K562 (cell line): ENCODE results near the gene S100A9. TPM values are rescaled to one million over a fixed set of nuclear protein-coding genes. Genes with fewer than 3 reads are reported as not detected.

Experiments used
- ATAC-seq: fragments of 200-7000 bp; cut with Tn5 transposase; 3 replicates; pipeline ENCODE4 v1.9.1; 2020; ENCODE audit warnings: moderate library complexity
- BruUV-seq: library from RNA; stranded (reverse); fragments of 400-500 nt; replicated peaks from 2 replicates; lab custom pipeline; 2021; lab: Mats Ljungman, UMichigan
- CTCF ChIA-PET: fragments of 300-600 bp; formaldehyde crosslinking; extraction: SDS; loops from one replicate; lab custom pipeline; 2021; ENCODE audit warnings: low intra/inter-chr PET ratio; lab: Yijun Ruan, JAX
- POLR2A ChIA-PET: fragments of 300-600, 350-650 bp; sonication (Branson Sonifier 250); formaldehyde crosslinking; extraction: SDS; loops from one replicate; lab custom pipeline; 2021; ENCODE audit warnings: antibody characterized with exemption, inconsistent platforms; lab: Yijun Ruan, JAX
- DNase-seq, 4 experiments: peaks; one replicate each; pipeline versions ENCODE4 v3.0.0 to v3.0.0-alpha.2; 2011 to 2018; ENCODE audit warnings: low spot score in 3 of 4, mixed read lengths in 3 of 4; ENCODE audit errors: extremely low read depth in 1 of 4
- FAIRE-seq: peaks from 2 replicates; lab custom pipeline; 2011; peaks lifted over from hg19 to GRCh38; lab: Jason Lieb, UNC
- H2AFZ ChIP-seq: 2 replicates; pipeline ENCODE4 v1.6.0; 2011; ENCODE audit warnings: low read depth, low read length, control low read depth, inconsistent platforms
- H3K27ac ChIP-seq: fragments of 200-600 bp; 3 replicates; pipeline ENCODE4 v1.8.0; 2011; ENCODE audit warnings: low read depth, mild to moderate bottlenecking, control low read depth, inconsistent platforms, low read length, moderate library complexity, mixed read lengths; ENCODE audit errors: extremely low read depth
- H3K27me3 ChIP-seq, 2 experiments: fragments of 300-600 bp in 1 of 2; 2 replicates in 1 of 2; 3 replicates in 1 of 2; pipeline versions ENCODE4 v1.6.0 to v1.8.0; 2011; ENCODE audit warnings: inconsistent platforms in 2 of 2, low read length in 2 of 2, mild to moderate bottlenecking in 1 of 2, mixed read lengths in 1 of 2, moderate library complexity in 1 of 2; ENCODE audit not compliant: control insufficient read depth in 2 of 2, insufficient read depth in 2 of 2
- H3K36me3 ChIP-seq: fragments of 300-600 bp; 3 replicates; pipeline ENCODE4 v1.8.0; 2011; ENCODE audit warnings: mild to moderate bottlenecking, low read length, inconsistent platforms; ENCODE audit not compliant: control insufficient read depth, insufficient read depth
- H3K4me1 ChIP-seq, 2 experiments: fragments of 200-600 bp in 1 of 2; replicated peaks in 1 of 2; 2 replicates in 1 of 2; 3 replicates in 1 of 2; pipeline versions ENCODE4 v1.5.1 to v1.8.0; 2011; ENCODE audit warnings: inconsistent platforms in 2 of 2, low read length in 2 of 2, mild to moderate bottlenecking in 1 of 2, mixed read lengths in 1 of 2, moderate library complexity in 1 of 2; ENCODE audit not compliant: control insufficient read depth in 2 of 2, insufficient read depth in 2 of 2
- H3K4me2 ChIP-seq: 2 replicates; pipeline ENCODE4 v1.6.1; 2011; ENCODE audit warnings: low read length, control low read depth, inconsistent platforms, mixed read lengths; ENCODE audit not compliant: insufficient read depth
- H3K4me3 ChIP-seq: fragments of 200-600 bp; sonication (generic), shearing (Covaris generic); 2 replicates; pipeline ENCODE4 v1.5.1; 2016; ENCODE audit warnings: control low read depth, inconsistent platforms
- H3K79me2 ChIP-seq: fragments of 200-600 bp; 3 replicates; pipeline ENCODE4 v1.8.0; 2011; ENCODE audit warnings: low read length, inconsistent platforms; ENCODE audit not compliant: control insufficient read depth, insufficient read depth
- H3K9ac ChIP-seq, 2 experiments: 2 replicates each; pipeline versions ENCODE4 v1.6.0 to v1.6.1; 2011; ENCODE audit warnings: low read depth in 2 of 2, low read length in 2 of 2, control low read depth in 1 of 2, inconsistent platforms in 1 of 2, mild to moderate bottlenecking in 1 of 2, mixed read lengths in 1 of 2; ENCODE audit not compliant: insufficient read depth in 1 of 2
- H3K9me1 ChIP-seq: one replicate; pipeline ENCODE4 v1.6.0; 2011; ENCODE audit warnings: inconsistent platforms, mild to moderate bottlenecking, low read length, moderate library complexity; ENCODE audit not compliant: control insufficient read depth, insufficient read depth
- H3K9me3 ChIP-seq: replicated peaks from 2 replicates; pipeline ENCODE4 v1.5.1; 2011; ENCODE audit warnings: low read depth, low read length, inconsistent platforms; ENCODE audit not compliant: control insufficient read depth, insufficient read depth
- H4K20me1 ChIP-seq: replicated peaks from 2 replicates; pipeline ENCODE4 v1.6.1; 2011; ENCODE audit warnings: low read length, inconsistent platforms, mixed read lengths; ENCODE audit not compliant: control insufficient read depth, insufficient read depth
- ARID2 ChIP-seq: fragments of 450-650 bp; IDR thresholded peaks from 2 replicates; pipeline ENCODE4 v1.6.1; 2017; ENCODE audit warnings: antibody characterized with exemption, mild to moderate bottlenecking
- C11orf30 ChIP-seq: fragments of 450-650 bp; IDR thresholded peaks from 2 replicates; pipeline ENCODE4 v1.6.1; 2016; ENCODE audit warnings: low read depth, mild to moderate bottlenecking
- CBX3 ChIP-seq, 2 experiments: IDR thresholded peaks; 1 replicate in 1 of 2; 2 replicates in 1 of 2; pipeline ENCODE4 v1.6.1; 2012; ENCODE audit warnings: inconsistent platforms in 2 of 2, low read length in 2 of 2, borderline replicate concordance in 1 of 2, control low read depth in 1 of 2
- CHD2 ChIP-seq: IDR thresholded peaks from 2 replicates; pipeline ENCODE4 v1.6.1; 2011; ENCODE audit warnings: low read depth, low read length
- FOXK1 ChIP-seq: sonication (generic); formaldehyde crosslinking; IDR thresholded peaks from 2 replicates; pipeline ENCODE4 v1.8.0; 2022; ENCODE audit warnings: missing genetic modification reagents, mild to moderate bottlenecking, borderline replicate concordance
- GMEB1 ChIP-seq: fragments of 250-450 bp; sonication (Bioruptor Pico); IDR thresholded peaks from 2 replicates; pipeline ENCODE4 v1.4.0; 2020; ENCODE audit warnings: mild to moderate bottlenecking
- MBD1 ChIP-seq: fragments of 250-450 bp; sonication (Bioruptor Pico); IDR thresholded peaks from 2 replicates; pipeline ENCODE4 v1.8.0; 2022; ENCODE audit warnings: inconsistent platforms
- MTA2 ChIP-seq: fragments of 450-650 bp; IDR thresholded peaks from 2 replicates; pipeline ENCODE4 v1.6.1; 2016; ENCODE audit warnings: low read depth
- RREB1 ChIP-seq: fragments of 250-450 bp; sonication (Bioruptor Pico); IDR thresholded peaks from 2 replicates; pipeline ENCODE4 v1.4.0; 2020
- SMARCE1 ChIP-seq: fragments of 450-650 bp; IDR thresholded peaks from 2 replicates; pipeline ENCODE4 v1.7.1; 2016; ENCODE audit warnings: mild to moderate bottlenecking
- ZNF165 ChIP-seq: fragments of 250-450 bp; sonication (Bioruptor Pico); IDR thresholded peaks from 2 replicates; pipeline ENCODE4 v1.4.0; 2020; ENCODE audit warnings: borderline replicate concordance
- ZNF551 ChIP-seq: fragments of 250-450 bp; sonication (Bioruptor Pico); IDR thresholded peaks from 2 replicates; pipeline ENCODE4 v1.5.0; 2021; ENCODE audit warnings: mild to moderate bottlenecking, moderate library complexity
- WGBS: fragments of 100-300 bp; shearing (Covaris generic); methylation state at CpG from one replicate; pipeline ENCODE4 v1.1.6; 2016; ENCODE audit warnings: low coverage, mixed read lengths; ENCODE audit not compliant: insufficient coverage; ENCODE audit errors: missing lambda C conversion rate; 5-methylcytosine and 5-hydroxymethylcytosine counted together
- in situ Hi-C: fragments of 300-500 bp; cut with MboI; formaldehyde crosslinking; loops from 4 replicates; pipeline ENCODE4 v1.15.0; 2018; ENCODE audit warnings: inconsistent platforms, mixed read lengths
- intact Hi-C: fragments of 100-400 bp; cut with micrococcal nuclease; formaldehyde crosslinking; loops from 2 replicates; pipeline ENCODE4 v1.14.2; 2022
- polyA plus RNA-seq, 8 experiments: library from polyadenylated mRNA; depleted of rRNA in 4 of 8; stranded (reverse) in 5 of 8; unstranded in 3 of 8; fragments of >200 nt; fragmentation: Nextera tagmentation in 2 of 8; fragmentation: Illumina TruSeq in 1 of 8; extraction: Ambion mirVana in 2 of 8; extraction: Trizol in 1 of 8; gene quantifications; 2 replicates each; pipeline versions ENCODE4 v1.2.1 to v1.2.3, GENCODE V29; 2011 to 2014; ENCODE audit warnings: inconsistent platforms in 1 of 8, missing spikeins in 1 of 8
- total RNA-seq, 7 experiments: library from RNA; depleted of rRNA in 6 of 7; stranded (reverse); fragments of >200 nt in 6 of 7; fragmentation: Illumina TruSeq in 2 of 7; extraction: Trizol in 2 of 7; gene quantifications; 2 replicates each; pipeline versions ENCODE4 v1.2.1 to v1.2.3, GENCODE V29; 2011 to 2021; ENCODE audit warnings: low replicate concordance in 1 of 7

The S100A9 gene
- total and polyA plus RNA-seq, 9 of the 15 experiments (the other 6 are each of a cell fraction or from before 2014, with no cell fraction given), result 0.80 TPM; not detected in 8

- TF ChIP-seq MTA2 (no peak), ARID2 (peak; percentile 51; the same call in 1 of the 2 replicates), CBX3 (IDR thresholded peaks at IDR 0.05; ENCODE audit: borderline replicate concordance in 1 of 2, low read length in 2 of 2) (no peak), ZNF165 (CRISPR knock-in tag) (no peak), MBD1 (no peak), FOXK1 (no peak), C11orf30 (no peak), SMARCE1 (no peak), CHD2 (no peak)
These were observed 42.6 kb downstream of the S100A9 start (continued) for GRCh38 chr1:153400244-153400643.

GRCh38 chr1:153401461-153401860 lies 43.8 kb downstream of the S100A9 start:
- TF ChIP-seq GMEB1 (no peak), RREB1 (CRISPR knock-in tag) (no peak), ZNF551 (CRISPR knock-in tag) (no peak)
- H3K4me1 ChIP-seq, result no peaks in the 10 kb centered on the region
- BruUV-seq, result no TSS peak
- no peaks in the 10 kb centered on the region for H3K9me3 ChIP-seq
- no peak overlapping the region for H2AFZ ChIP-seq
- ATAC-seq (no peak), DNase-seq (no peak), FAIRE-seq (no peak)
- H3K36me3 ChIP-seq, result no peaks in the 10 kb centered on the region
- no peak overlapping the region for H3K4me3 ChIP-seq
- no peak overlapping the region for H3K27ac ChIP-seq
- H3K4me2 ChIP-seq, result no peak overlapping the region
- H4K20me1 ChIP-seq, result peaks cover 4% of the 10 kb centered on the region; the same call in 1 of the 2 replicates
- intact Hi-C loops (loop anchor here (2.0 kb wide), 1 partner anchor 47 kb away; no protein-coding TSS in a partner anchor), in situ Hi-C loops (no loop called here)
- H3K9ac ChIP-seq, result no peak overlapping the region
- H3K79me2 ChIP-seq, result no peaks in the 10 kb centered on the region
- ChIA-PET POLR2A (no interaction called here), CTCF (interaction anchor here (3.3 kb wide), 1 partner anchor 92 kb away, joined by 28 read pairs; no protein-coding TSS in a partner anchor)
- 7% methylated on average over 9 of the region's 9 CpGs for WGBS
- H3K27me3 ChIP-seq, result peaks cover 21 to 53% of the 10 kb centered on the region in 2 experiments; a peak in 4 of 5 replicates
- no peaks in the 10 kb centered on the region for H3K9me1 ChIP-seq
